Cerebellar nuclear complex (tissue), 1 donor: Measurements from ENCODE around the gene ZNF764.
A peak's percentile ranks its signal among the peaks of the same experiment; 100 is the strongest.
"Not testable (repeated sequence)": the region's sequence is repeated elsewhere in the genome, so short reads cannot be mapped to it uniquely, and the experiment has no call there.

ENCODE experiments used
- DNase-seq, 2 experiments: peaks; one replicate each; lab custom pipeline; 2025; lab: John Stamatoyannopoulos, UW

The ZNF764 gene

DNA sequence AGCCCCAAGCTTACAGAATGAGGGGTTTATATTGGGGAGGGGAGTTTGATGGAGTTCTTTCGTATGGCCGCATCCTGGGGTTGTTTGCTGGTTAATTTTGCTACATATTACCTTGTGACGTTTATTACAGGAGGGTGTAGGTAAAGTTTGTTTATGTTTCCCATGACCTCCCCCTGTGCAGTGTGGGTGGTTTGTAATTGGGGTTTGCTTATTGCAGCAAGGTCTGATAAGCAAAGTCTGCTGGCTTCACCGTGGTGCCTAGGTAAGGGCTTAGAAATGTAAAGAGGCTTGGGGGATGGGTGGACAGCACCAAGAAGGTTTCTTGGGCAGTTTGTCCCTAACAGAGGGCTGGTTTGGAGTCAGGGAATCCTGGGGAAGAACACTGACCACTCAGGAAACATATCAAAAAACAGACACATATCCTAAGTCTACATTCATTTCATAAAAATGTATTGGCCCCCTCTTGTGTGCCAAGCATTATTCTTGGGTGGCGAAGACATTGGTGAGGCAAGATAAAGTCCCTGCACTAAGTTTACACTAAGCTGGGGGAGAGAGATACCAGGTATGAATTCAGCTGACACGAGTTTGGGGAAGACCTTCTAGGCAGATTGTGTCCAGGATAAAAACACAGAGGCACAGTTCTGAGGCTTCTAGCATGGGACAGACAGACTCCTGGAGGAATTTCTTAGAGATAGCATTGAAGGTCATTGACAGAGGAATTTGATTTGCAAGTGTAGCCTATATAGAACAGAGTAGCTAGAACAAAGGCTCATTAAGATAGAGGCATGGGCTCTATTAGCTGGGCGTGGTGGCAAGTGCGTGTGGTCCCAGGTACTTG lies 9.5 kb downstream of the ZNF764 start:
- DNase-seq, result no peak

DNA sequence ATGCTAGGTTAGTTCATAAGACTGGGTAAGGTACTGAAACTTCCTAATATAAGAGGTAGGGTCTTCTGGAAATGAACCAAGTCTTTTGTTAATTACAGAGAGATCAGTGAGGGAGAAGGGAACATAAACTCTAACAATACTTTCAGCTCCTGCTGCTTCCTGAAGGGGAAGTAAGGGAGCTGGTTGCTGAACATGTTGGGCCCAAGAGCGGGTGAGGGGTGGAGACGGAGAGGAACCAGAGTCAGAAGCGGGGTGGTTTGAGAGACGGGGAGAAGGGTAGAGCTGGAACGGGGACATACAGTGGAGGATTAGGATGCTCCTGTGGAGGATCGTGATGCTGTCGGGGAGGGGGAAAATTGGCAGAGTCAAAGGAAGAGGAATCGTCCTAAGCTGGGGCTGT lies 12.1 kb downstream of the ZNF764 start:
- no peak for DNase-seq

DNA sequence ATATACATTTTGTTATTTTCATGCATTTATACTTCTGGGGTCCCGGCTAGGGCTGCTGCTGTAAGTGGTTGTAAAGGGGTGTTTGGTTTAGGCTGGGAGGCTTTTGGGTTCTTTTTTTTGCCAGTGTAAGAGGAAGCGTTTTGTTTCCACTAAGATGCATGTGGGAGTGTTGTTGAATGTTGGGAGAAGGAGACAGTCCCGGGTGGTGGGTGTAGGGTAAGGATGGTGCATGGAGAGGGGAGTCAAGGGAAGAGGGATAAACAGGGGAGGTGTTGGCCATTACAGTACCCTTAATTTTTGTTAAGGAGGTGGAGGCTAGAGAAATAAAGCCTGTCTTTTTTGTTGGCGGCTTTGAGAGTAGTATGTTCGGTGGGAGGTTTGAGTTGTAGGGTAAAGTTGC lies 15.1 kb downstream of the ZNF764 start:
- no peak for DNase-seq

DNA sequence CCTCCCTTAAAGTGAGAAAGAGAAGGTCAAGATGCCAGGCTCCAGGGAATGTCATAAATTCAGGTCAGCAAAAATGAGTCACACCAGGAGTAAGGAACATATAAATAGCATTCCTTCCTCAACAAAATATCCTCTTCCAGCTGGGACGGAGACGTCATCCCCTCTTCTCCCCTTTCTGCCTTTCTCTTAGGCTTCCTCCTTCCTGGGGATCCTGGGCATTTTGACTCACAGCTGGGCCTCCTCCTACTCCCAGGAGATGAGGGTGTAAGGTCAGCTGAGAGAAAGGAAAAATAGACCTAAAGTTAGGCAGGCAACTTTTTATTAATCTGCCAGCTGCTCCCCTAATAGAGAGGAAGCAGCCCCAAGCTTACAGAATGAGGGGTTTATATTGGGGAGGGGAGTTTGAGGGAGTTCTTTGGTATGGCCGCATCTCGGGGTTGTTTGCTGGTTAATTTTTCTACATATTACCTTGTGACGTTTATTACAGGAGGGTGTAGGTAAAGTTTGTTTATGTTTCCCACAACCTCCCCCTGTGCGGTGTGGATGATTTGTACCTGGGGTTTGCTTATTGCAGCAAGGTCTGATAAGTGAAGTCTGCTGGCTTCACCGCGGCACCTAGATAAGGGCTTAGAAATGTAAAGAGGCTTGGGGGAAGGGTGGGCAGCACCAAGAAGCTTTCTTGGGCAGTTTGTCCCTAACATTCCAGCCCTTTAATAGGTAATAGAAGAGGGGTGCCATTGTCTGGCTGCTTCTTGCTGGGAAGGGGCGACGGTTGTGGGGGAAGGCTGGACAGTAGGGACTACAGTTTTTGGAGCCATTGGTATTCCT lies 16.5 kb downstream of the ZNF764 start:
- no peak for DNase-seq

DNA sequence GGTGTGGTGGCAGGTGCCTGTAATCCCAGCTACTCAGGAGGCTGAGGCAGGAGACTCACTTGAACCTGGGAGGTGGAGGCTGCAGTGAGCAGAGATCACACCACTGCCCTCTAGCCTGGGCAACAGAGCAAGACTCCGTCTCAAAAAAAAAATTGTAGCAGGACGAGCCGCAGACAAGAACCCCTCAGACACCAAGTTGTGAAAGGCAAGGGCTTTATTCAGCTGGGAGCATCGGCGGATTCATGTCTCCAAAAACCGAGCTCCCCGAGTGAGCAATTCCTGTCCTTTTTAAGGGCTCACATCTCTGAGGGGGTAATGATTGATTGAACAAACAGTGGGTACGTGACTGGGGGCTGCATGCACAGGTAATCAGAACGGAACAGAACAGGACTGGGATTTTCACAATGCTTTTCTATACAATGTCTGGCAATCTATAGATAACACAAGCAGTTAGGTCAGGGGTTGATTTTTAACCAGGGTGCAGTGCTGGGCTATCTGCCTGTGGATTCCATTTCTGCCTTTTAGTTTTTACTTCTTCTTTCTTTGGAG lies 17.2 kb downstream of the ZNF764 start:
- DNase-seq, result not testable (repeated sequence)

DNA sequence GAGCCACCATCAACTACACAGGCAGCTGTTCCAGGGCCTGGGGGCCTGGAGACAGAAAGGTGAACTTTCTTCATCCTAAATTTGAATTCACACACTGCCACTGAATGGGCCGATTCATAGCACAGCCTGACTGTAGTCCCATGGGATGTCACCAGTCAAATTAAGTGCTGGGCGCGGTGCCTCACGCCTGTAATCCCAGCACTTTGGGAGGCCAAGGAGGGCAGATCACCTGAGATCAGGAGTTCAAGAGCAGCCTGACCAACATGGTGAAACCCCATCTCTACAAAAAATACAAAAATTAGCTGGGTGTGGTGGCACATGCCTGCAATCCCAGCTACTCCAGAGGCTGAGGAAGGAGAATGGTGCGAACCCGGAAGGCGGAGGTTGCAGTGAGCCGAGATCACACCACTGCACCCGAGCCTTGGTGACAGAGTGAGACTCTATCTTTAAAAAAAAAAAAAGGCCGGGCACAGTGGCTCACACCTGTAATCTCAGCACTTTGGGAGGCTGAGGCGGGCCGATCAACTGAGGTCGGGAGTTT lies 18.1 kb downstream of the ZNF764 start:
- DNase-seq, result not testable (repeated sequence)

DNA sequence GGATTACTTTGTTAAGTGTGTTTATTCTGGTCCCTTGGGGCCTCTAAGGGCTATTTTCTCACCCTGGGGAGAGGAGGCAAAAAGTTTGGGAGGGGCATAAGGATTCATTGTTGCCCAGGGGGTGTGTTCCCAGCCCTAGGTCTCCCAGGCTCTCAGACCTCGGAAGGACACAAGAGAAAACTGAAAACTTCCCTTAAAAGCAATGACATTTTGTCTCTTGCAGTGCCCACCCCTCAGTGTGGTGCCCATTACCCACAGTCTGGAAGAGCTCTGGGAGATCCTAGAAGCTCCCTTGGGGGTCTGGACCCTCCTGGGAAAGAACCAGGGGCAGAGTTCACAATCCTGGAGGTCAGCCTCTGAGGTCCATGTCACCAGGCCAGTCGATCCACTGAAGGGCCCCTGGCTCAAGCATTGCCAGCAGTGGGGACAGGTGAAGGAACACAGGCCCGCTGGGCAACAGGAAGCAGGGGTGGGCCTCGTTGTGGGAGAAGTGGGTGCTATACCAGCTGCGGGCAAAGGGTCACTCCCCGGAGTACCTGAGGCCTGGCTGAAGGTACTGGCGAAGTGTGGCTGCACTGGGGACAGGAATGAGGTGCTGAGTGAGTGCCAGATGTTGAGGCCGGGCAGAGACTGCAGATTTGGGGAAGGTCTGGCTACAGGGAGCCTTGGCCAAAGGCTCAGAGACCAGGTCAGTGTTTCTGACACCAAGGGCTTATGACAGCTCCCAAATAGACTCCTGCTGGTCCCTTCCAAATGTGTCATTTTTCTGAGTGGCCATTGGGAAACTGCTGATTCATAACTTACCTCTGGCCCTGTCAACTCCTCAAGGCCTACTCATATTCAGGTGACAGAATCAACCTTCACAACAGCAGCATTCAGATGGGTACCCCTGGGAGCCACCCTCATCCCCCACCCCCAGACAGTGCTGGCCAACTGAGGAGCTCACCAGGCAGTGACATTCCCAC lies 18.9 kb downstream of the ZNF764 start:
- DNase-seq, result no peak

DNA sequence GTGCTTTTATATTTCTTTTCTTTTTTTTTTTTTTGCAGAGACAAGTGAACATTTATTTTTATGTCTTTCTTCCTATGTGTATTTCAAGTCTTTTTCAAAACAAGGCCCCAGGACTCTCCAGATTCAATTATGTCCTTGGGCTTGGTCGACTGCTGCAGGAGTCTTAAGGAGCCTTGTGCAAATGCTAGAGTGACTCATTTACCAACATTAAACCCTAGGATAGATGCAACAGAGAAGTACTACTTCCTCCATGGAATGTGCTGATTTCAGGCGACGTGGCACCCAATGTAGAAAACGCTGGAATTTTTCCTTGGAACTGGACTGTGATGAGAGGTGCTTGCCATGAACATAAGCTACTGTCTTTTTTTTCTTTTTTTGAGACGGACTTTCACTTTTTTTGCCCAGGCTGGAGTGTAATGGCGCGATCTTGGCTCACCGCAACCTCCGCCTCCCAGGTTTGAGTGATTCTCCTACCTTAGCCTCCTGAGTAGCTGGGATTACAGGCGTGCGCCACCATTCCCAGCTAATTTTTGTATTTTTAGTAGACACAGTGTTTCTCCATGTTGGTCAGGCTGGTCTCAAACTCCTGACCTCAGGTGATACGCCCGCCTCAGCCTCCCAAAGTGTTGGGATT lies 21.7 kb downstream of the ZNF764 start:
- not testable (repeated sequence) for DNase-seq

DNA sequence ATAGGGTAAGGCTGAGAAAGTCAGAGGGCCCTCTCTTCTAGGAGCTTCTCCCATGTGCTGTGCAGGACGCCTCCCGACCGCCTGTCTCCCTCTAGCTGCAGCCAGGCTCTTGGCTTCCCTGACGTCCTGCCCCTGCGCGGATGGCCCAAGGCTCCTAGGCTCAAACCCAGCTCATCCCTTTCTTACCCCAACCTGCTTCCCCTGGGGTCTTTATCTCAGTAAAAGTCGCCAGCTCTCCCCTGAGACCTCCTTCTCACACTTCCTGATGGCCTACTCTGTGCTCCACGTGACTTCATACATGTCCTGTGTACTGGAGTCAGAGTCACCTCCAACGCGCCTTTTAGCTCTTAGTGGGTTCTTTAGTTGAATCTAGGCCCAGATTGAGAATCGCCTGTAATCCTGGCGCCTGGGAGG lies 22.4 kb downstream of the ZNF764 start:
- DNase-seq, result no peak

DNA sequence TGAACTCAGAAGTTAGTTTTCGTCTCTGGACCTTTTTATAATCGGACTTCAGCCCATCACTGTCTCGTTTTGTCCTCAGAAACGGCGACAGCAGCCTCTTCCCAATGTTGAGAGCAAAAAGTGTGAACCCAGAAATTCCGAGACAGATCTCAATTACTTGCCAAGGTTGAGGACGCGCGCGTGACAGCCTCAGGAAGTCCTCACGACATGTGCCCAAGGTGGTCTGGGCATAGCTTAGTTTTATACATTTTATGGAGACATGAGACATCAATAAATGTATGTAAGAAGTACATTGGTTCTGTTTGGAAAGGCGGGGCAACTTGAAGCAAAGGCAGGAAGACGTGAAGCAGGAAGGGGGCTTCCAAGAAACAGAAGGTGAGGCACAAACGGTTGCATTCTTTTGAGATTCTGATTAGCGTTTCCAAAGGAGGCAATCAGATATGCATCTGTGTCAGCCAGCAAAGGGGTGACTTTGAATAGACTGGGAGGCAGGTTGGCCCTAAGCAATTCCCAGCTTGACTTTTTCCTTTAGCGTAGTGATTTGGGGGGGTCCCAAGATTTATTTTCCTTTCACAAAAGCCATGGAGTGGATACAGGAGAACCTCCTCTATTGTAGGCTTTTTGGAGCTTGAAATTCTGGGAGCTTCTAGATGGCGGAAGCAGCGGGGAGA lies 22.9 kb downstream of the ZNF764 start:
- DNase-seq, result no peak

DNA sequence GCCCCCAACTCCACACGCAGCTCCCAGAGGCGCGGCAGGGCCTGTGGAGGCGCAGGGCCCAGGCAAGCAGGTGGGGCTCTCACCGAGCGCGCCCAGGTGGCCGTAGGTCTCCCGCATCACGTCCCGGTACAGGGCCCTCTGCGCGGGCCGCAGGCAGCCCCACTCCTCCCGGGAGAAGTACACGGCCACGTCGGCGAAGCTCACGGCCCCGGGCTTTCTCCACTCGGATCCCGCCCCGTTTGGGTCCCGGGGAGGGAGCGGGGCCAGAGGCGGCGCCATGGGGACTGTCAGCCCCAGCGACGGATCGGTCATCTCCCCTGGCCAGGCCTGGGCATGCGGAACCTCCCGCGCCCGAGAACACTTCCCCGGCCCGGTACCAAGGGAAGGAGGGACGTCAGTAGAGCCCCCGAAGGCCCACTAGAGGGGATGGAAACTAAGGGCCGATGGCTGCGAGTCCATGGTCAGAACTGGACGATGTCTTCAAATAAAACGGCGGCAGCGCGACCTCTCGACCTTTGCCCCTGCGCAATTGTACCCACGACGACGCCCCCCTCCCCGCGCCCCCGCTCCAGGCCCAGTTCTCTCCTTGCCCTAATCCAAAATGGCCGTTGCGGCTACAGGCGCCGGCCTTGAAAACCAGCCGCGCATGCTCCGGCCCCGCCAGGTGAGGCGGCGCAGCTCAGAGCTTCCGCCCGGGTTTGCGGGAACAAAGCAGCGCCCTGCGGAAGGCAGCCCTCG lies 23.6 kb downstream of the ZNF764 start, which contains the start of gene ZNF747:
ZNF747 (minus strand) TSS at position 491 of the 738 bp plus-strand sequence; CDS start at position 312, 179 bp downstream.
- peak; percentile 13 to 63 for DNase-seq

DNA sequence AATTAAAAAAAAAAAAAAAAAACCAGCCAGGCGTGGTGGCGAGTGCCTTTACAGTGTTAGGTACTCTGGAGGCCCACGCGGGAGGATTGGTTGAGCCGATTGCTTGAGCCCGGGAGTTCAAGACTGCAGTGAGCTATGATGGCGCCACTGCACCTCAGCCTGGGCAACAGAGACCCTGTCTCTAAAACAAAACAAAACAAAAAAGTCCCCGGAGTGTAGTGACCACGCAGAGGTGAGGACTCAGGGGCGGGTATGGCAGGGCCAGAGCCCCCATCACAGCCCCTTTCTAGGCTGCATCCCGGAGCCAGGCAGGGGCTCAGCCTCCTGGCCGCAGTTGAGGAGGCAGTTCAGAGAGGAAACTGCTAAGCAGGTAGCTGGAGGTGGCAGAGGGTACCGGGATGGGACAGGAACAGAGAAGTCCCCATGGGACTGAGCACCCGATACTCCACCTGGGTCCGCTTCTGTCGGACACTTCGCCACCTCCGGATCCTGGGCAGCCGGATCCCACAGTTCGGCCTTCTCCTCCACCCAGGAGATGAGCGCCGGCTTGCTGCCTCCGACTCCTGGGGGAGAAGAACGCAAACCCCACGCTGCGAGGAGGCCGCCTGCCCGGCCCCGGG lies 24.3 kb downstream of the ZNF764 start:
- no peak for DNase-seq

DNA sequence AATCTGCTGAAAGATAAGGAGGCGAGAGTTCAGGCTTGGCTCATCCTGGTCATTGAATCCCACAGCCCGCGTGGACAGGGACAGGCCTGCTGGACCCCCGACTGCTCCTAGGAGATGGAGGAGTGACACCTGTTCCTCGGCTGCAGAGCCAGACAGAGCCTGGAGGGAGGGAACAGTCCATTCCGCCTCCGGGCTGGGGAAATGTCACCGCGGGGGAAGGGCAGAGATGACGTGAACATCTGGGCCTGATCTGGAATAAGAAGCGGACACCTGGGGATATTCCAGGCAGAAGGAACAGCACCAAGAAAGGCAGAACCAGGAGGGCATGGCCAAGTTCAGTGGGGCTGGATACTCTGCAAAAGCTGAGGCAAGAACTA lies 25.0 kb downstream of the ZNF764 start:
- no peak for DNase-seq

DNA sequence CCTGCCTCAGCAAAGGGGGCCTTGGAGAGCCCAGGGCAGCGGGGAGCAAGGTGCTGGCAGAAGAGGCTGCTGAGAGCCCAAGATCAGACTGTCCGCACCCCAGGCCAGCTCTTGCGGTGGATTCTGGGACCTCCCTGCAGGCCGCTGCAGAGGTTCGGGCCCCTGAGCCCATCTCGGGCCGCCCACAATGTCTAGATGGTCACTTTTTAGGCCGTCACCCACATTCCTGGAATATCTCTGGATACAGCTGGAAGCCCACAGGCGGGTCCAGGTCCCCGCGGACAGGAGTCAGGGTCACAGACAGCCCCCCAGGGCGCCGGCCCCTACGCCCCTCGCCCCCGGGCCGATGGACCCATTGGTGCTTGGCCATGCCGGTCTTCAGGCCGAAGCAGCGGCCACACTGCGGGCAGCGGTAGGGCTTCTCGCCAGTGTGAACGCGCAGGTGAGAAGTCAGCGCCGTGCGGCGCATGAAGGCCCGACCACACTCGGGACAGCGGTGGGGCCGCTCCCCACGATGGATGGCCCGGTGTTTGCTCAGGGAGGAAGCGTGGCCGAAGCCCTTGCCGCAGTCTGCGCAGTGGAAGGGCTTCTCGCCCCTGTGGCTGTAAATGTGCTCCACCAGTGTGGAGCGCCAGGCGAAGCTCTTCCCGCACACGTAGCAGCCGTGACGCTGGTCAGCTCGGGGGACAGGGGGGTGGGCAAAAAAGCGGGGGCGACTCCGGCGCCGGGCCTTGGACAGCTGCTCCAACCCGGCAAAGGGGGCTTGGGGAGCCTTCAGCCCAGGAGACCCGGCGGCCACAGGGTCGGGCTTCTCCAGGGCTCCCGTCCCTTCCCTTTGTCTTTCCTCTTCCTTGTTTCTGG lies 25.7 kb downstream of the ZNF764 start:
- no peak for DNase-seq

DNA sequence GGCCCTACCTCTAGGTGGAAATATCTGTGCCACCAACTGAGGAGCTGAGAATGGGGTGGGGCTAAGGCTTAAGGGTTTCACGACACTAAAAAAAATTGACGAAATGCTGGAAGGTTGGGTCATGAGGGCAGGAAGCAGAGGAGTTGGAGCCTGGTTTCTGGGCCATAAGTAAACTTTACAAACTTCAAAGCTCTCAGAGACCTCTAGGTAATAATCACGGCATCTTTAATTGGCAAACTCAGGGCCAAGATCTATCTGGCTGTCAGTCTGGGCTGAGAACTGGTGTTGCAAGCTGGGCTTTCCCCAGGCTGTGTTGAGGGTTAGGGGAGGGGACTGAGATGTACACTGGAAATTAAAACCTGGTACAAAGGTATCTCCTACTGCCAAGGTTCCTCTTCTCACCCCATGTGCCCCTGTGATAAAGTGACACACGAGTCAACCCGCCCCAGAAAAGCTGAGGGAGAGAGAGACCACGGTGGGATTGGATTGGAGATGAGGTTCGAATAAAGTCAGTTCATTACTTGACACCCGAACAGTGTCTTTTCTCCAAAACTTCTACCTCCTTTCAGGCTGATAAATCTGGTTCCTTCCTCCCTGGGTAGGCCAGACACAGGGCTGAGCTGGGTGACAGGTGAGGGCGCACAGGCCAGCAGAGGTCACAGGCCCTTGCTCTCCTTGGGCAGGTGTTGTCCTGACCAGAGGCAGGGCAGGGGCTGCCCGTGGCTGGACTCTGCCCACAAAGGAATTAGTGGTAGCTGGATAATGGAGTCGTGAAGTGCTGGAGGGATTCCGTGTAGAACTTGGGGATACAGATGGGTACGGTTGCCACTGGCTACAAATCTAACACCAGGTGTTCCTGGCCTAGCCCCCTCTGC lies 27.8 kb downstream of the ZNF764 start:
- no peak for DNase-seq

DNA sequence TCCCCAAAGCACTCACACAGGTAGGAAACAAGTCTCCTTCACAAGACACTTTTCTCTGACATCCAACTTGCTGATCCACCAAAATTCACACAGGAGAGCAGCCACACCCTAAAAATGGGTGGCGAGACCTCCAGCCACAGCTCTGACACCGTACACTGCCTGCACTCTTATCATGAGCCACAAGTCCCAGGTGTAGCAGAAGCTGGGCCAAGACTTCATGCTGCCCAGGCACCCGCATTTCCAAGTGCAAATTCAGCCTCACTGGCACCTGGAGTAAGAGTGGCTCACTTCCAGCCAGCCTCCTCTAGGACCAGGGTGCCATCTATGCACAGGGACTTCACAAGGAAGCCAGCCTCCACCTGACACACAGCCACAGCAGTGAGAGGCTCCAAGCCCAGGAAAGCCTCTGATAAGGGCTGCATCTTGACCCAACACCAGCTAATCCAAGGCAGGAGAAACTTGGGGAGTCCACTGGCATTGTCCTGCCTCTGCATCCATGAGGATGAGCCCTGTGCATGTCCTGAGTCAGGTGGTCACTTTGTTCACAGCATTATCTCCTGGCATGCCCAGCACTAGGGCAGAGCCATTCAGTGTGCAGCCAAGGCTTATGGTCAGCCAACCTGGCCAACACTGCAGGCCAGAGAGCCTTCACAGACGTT lies 29.2 kb downstream of the ZNF764 start:
- no peak for DNase-seq
